Measurements from ENCODE around the gene PTPRE. TPM values are rescaled to one million over a fixed set of nuclear protein-coding genes. Genes with fewer than 3 reads are reported as not detected.

Gene PTPRE
- total RNA-seq, 1 donor from 2014 or later, result 20.9 TPM

- DNase-seq, result peak; percentile 97
Observed at GRCh38 chr10:128125944-128126764, 219.3 kb downstream of the PTPRE start, which contains the start of gene MKI67. TSS of gene MKI67 (minus strand) at chr10:128126423. CDS start at chr10:128125667, 756 bp downstream.

GRCh38 chr10:128128582-128128981, 221.7 kb downstream of the PTPRE start:
- no peak for DNase-seq

- no peak for DNase-seq
Observed at GRCh38 chr10:128130051-128130450, 223.1 kb downstream of the PTPRE start.

Other genes with a start within 250 kb of the PTPRE start
- gene FOXI2, start 169.9 kb upstream of the PTPRE start, total RNA-seq, result not detected
- gene CLRN3, start 14.2 kb upstream of the PTPRE start, total RNA-seq, result not detected
- gene MKI67, start 219.3 kb downstream of the PTPRE start, total RNA-seq, result 24.8 TPM